ENCODE measurements around the gene RBCK1. TPM values are rescaled to one million over a fixed set of nuclear protein-coding genes. Genes with fewer than 3 reads are reported as not detected.
A peak's percentile ranks its signal among the peaks of the same experiment; 100 is the strongest.

Gene RBCK1
- total RNA-seq, 1 experiment from 2014 or later, result 46.8 TPM

GRCh38 chr20:478010-478948 lies 70.2 kb downstream of the RBCK1 start:
- H3K18ac ChIP-seq (ENCODE audit: insufficient read length, low read depth, low read length), result no peak overlapping the region
- no peak overlapping the region for H3K14ac ChIP-seq (ENCODE audit: insufficient read depth, low read length)
- H4K5ac ChIP-seq (ENCODE audit: insufficient read length, low read depth, low read length), result no peak overlapping the region
- peaks cover 3% of the 10 kb centered on the region for H3K27me3 Mint-ChIP-seq (ENCODE audit: low read depth)
- no peak overlapping the region for H3T11ph ChIP-seq (ENCODE audit: low read length)
- WGBS (ENCODE audit: extremely low coverage, insufficient read length, low lambda C conversion rate), result no CpG with 5 or more reads among the region's 8 CpGs
- H2AFZ ChIP-seq (ENCODE audit: low read length), result no peak overlapping the region
- no peak overlapping the region for H2BK15ac ChIP-seq (ENCODE audit: low read depth, low read length)
- no peak overlapping the region for H3K4me3 Mint-ChIP-seq
- no peaks in the 10 kb centered on the region for H3K23me2 ChIP-seq (ENCODE audit: insufficient read length, low read depth, low read length, poor library complexity, severe bottlenecking)
- H3K56ac ChIP-seq (ENCODE audit: insufficient read length, low read depth, low read length), result no peak overlapping the region
- no peak overlapping the region for H4K8ac ChIP-seq (replicated peaks; ENCODE audit: insufficient read length, low read depth, low read length)
- H3K79me2 ChIP-seq (ENCODE audit: insufficient read depth, low read length), result no peaks in the 10 kb centered on the region
- H3K9me3 ChIP-seq (ENCODE audit: control insufficient read depth, low read depth, low read length), result peaks cover 7% of the 10 kb centered on the region
- no peaks in the 10 kb centered on the region for H4K20me1 ChIP-seq (ENCODE audit: control insufficient read depth, insufficient read depth, insufficient read length)
- no peak overlapping the region for H4K91ac ChIP-seq (ENCODE audit: insufficient read length, low read depth, low read length)
- no peak overlapping the region for H2BK5ac ChIP-seq (ENCODE audit: insufficient read length, low read length)
- H3K4me1 Mint-ChIP-seq, result no peaks in the 10 kb centered on the region
- peaks cover 30 to 83% (median 60%) of the 10 kb centered on the region in 3 experiments for H3K36me3 Mint-ChIP-seq (ENCODE audit: insufficient read depth in 1 of 3, low read depth in 3 of 3)
- no peak overlapping the region for H2BK120ac ChIP-seq (ENCODE audit: low read depth, low read length, poor library complexity, severe bottlenecking)
- H3K9me3 Mint-ChIP-seq, result peaks cover 1 to 8% of the 10 kb centered on the region in 2 experiments
- H3K4me1 ChIP-seq (ENCODE audit: insufficient read depth, low read length), result no peaks in the 10 kb centered on the region
- TF ChIP-seq, protein P1, sequence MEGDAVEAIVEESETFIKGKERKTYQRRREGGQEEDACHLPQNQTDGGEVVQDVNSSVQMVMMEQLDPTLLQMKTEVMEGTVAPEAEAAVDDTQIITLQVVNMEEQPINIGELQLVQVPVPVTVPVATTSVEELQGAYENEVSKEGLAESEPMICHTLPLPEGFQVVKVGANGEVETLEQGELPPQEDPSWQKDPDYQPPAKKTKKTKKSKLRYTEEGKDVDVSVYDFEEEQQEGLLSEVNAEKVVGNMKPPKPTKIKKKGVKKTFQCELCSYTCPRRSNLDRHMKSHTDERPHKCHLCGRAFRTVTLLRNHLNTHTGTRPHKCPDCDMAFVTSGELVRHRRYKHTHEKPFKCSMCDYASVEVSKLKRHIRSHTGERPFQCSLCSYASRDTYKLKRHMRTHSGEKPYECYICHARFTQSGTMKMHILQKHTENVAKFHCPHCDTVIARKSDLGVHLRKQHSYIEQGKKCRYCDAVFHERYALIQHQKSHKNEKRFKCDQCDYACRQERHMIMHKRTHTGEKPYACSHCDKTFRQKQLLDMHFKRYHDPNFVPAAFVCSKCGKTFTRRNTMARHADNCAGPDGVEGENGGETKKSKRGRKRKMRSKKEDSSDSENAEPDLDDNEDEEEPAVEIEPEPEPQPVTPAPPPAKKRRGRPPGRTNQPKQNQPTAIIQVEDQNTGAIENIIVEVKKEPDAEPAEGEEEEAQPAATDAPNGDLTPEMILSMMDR (conservative IDR thresholded peaks at IDR 0.05), result no peak
- no peak overlapping the region for H3K9ac ChIP-seq (ENCODE audit: extremely low read depth, insufficient read length, low read length)
- H3K27ac ChIP-seq (ENCODE audit: insufficient read length, low read depth, low read length), result no peak overlapping the region
- no peak overlapping the region for H2BK12ac ChIP-seq (ENCODE audit: insufficient read length, low read depth, low read length)
- H3K23ac ChIP-seq (ENCODE audit: insufficient read length, low read depth, low read length), result no peak overlapping the region
- no peak overlapping the region for H2AK5ac ChIP-seq (ENCODE audit: insufficient read length, low read length)
- H3K79me1 ChIP-seq (ENCODE audit: insufficient read depth, low read depth, low read length, poor library complexity, severe bottlenecking), result peaks cover 4% of the 10 kb centered on the region
- no peak overlapping the region for H3K4me2 ChIP-seq (ENCODE audit: insufficient read depth, insufficient read length, low read length)
- H2BK20ac ChIP-seq (ENCODE audit: low read depth, low read length, poor library complexity, severe bottlenecking), result no peak overlapping the region
- peak overlapping the region in 1 of 3 experiments; percentile 46; a peak in 1 of 7 replicates for H3K27ac Mint-ChIP-seq
- DNase-seq, result no peak
- H3K4ac ChIP-seq (ENCODE audit: low read depth, low read length), result no peak overlapping the region
- no peaks in the 10 kb centered on the region for H3K27me3 ChIP-seq (ENCODE audit: insufficient read depth, low read length)

Data from H9 (cell line).